ENCODE data around the gene ANKRD11. TPM values are rescaled to one million over a fixed set of nuclear protein-coding genes. Genes with fewer than 3 reads are reported as not detected.

Gene ANKRD11
- polyA plus RNA-seq, 1 donor from 2014 or later = 32.5 TPM

GRCh38 chr16:89482817-89483205, 7.5 kb downstream of the ANKRD11 start:
- Histone ChIP-seq H2AFZ (ENCODE audit: low read depth, low read length) (no peak overlapping the region), H3K79me2 (replicated peaks; ENCODE audit: insufficient read depth, low read length) (peaks cover 95% of the 10 kb centered on the region), H3F3A (ENCODE audit: insufficient read depth, low read length, poor library complexity, severe bottlenecking) (peaks cover 3% of the 10 kb centered on the region), H4K20me1 (ENCODE audit: insufficient read depth) (no peaks in the 10 kb centered on the region), H3K27ac (ENCODE audit: low read length) (no peak overlapping the region), H3K9ac (ENCODE audit: low read length) (no peak overlapping the region), H3K9me3 (ENCODE audit: low read length) (no peaks in the 10 kb centered on the region), H3K4me3 (ENCODE audit: low read length) (no peak overlapping the region), H3K4me2 (ENCODE audit: low read length) (no peak overlapping the region), H3K36me3 (ENCODE audit: insufficient read depth, low read length) (no peaks in the 10 kb centered on the region), H3K9me2 (ENCODE audit: insufficient read depth, low read length) (no peaks in the 10 kb centered on the region), H3K27me3 (ENCODE audit: insufficient read depth, low read depth, low read length) (no peaks in the 10 kb centered on the region)
- TF ChIP-seq RAD21 (conservative IDR thresholded peaks at IDR 0.05) = no peak
- no peak for TF ChIP-seq EZH2 (IDR thresholded peaks at IDR 0.05; ENCODE audit: borderline replicate concordance, insufficient read depth, low read length, poor library complexity, severe bottlenecking)
- TF ChIP-seq, protein P1, sequence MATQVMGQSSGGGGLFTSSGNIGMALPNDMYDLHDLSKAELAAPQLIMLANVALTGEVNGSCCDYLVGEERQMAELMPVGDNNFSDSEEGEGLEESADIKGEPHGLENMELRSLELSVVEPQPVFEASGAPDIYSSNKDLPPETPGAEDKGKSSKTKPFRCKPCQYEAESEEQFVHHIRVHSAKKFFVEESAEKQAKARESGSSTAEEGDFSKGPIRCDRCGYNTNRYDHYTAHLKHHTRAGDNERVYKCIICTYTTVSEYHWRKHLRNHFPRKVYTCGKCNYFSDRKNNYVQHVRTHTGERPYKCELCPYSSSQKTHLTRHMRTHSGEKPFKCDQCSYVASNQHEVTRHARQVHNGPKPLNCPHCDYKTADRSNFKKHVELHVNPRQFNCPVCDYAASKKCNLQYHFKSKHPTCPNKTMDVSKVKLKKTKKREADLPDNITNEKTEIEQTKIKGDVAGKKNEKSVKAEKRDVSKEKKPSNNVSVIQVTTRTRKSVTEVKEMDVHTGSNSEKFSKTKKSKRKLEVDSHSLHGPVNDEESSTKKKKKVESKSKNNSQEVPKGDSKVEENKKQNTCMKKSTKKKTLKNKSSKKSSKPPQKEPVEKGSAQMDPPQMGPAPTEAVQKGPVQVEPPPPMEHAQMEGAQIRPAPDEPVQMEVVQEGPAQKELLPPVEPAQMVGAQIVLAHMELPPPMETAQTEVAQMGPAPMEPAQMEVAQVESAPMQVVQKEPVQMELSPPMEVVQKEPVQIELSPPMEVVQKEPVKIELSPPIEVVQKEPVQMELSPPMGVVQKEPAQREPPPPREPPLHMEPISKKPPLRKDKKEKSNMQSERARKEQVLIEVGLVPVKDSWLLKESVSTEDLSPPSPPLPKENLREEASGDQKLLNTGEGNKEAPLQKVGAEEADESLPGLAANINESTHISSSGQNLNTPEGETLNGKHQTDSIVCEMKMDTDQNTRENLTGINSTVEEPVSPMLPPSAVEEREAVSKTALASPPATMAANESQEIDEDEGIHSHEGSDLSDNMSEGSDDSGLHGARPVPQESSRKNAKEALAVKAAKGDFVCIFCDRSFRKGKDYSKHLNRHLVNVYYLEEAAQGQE (IDR thresholded peaks at IDR 0.05; ENCODE audit: borderline replicate concordance) = no peak
- no peak for TF ChIP-seq SMC3 (conservative IDR thresholded peaks at IDR 0.05; ENCODE audit: poor library complexity)
- no peak for TF ChIP-seq CTCF (IDR thresholded peaks at IDR 0.05; ENCODE audit: poor library complexity, severe bottlenecking)
- TF ChIP-seq EP300 (conservative IDR thresholded peaks at IDR 0.05; ENCODE audit: poor library complexity, severe bottlenecking) = no peak
- no peak for TF ChIP-seq MXI1 (conservative IDR thresholded peaks at IDR 0.05; ENCODE audit: poor library complexity, severe bottlenecking)
- no peak for TF ChIP-seq POLR2AphosphoS5 (IDR thresholded peaks at IDR 0.05)
- no peak for TF ChIP-seq TAF1 (IDR thresholded peaks at IDR 0.05; ENCODE audit: low read depth)

- H3K27ac ChIP-seq (ENCODE audit: low read length) = no peak overlapping the region
- H3K9me2 ChIP-seq (ENCODE audit: insufficient read depth, low read length) = no peaks in the 10 kb centered on the region
- H3K4me2 ChIP-seq (ENCODE audit: low read length) = no peak overlapping the region
- H2AFZ ChIP-seq (ENCODE audit: low read depth, low read length) = no peak overlapping the region
- H3K27me3 ChIP-seq (ENCODE audit: insufficient read depth, low read depth, low read length) = no peaks in the 10 kb centered on the region
- no peak for TF ChIP-seq CTCF (IDR thresholded peaks at IDR 0.05; ENCODE audit: poor library complexity, severe bottlenecking)
- no peak for TF ChIP-seq EP300 (conservative IDR thresholded peaks at IDR 0.05; ENCODE audit: poor library complexity, severe bottlenecking)
- TF ChIP-seq TAF1 (IDR thresholded peaks at IDR 0.05; ENCODE audit: low read depth) = no peak
- TF ChIP-seq, protein P1 (IDR thresholded peaks at IDR 0.05; ENCODE audit: borderline replicate concordance) = no peak
- H4K20me1 ChIP-seq (ENCODE audit: insufficient read depth) = no peaks in the 10 kb centered on the region
- H3K79me2 ChIP-seq (replicated peaks; ENCODE audit: insufficient read depth, low read length) = peaks cover 95% of the 10 kb centered on the region
- H3K4me3 ChIP-seq (ENCODE audit: low read length) = no peak overlapping the region
- H3F3A ChIP-seq (ENCODE audit: insufficient read depth, low read length, poor library complexity, severe bottlenecking) = peaks cover 2% of the 10 kb centered on the region
- no peaks in the 10 kb centered on the region for H3K36me3 ChIP-seq (ENCODE audit: insufficient read depth, low read length)
- H3K9ac ChIP-seq (ENCODE audit: low read length) = no peak overlapping the region
- H3K9me3 ChIP-seq (ENCODE audit: low read length) = no peaks in the 10 kb centered on the region
Observed at GRCh38 chr16:89482150-89482816, 8.1 kb downstream of the ANKRD11 start.
